GM21367 (cell line): ENCODE results near the gene OR52R1.
"Not testable (repeated sequence)": the region's sequence is repeated elsewhere in the genome, so short reads cannot be mapped to it uniquely, and the experiment has no call there.

Source experiments
- ATAC-seq: cut with Tn5 transposase; IDR thresholded peaks from one replicate; pipeline ENCODE4 v1.9.1; 2021; ENCODE audit not compliant: unreplicated experiment

Gene OR52R1

GRCh38 chr11:4804280-4804679, at the start of gene OR52R1:
OR52R1 (minus strand) TSS chr11:4804380; CDS start chr11:4804380, 0 bp downstream.
- no peak for ATAC-seq

- no peak for ATAC-seq
These were observed 46.9 kb upstream of the OR52R1 start for GRCh38 chr11:4851033-4851432.

- ATAC-seq = no peak
These were observed 44.8 kb upstream of the OR52R1 start, which contains the start of gene OR51S1 for GRCh38 chr11:4848908-4849532. OR51S1 (minus strand) TSS chr11:4849208; CDS start chr11:4849208, 0 bp downstream.

GRCh38 chr11:4839851-4840549, 35.8 kb upstream of the OR52R1 start:
- ATAC-seq = no peak

GRCh38 chr11:4830909-4831308, 26.7 kb upstream of the OR52R1 start:
- ATAC-seq = no peak

GRCh38 chr11:4830346-4830745, 26.2 kb upstream of the OR52R1 start:
- ATAC-seq = no peak

GRCh38 chr11:4826425-4826824, 22.2 kb upstream of the OR52R1 start:
- ATAC-seq = no peak

- ATAC-seq = no peak
These were observed 21.0 kb upstream of the OR52R1 start for GRCh38 chr11:4825132-4825531.

GRCh38 chr11:4821021-4821420, 16.8 kb upstream of the OR52R1 start, which contains the start of gene OR51F2:
OR51F2 (plus strand) TSS chr11:4821321; CDS start chr11:4821422, 101 bp downstream.
- ATAC-seq = no peak

GRCh38 chr11:4809246-4809645, 5.1 kb upstream of the OR52R1 start:
- ATAC-seq = no peak

GRCh38 chr11:4808476-4808875, 4.3 kb upstream of the OR52R1 start:
- no peak for ATAC-seq

GRCh38 chr11:4801316-4801715, 2.9 kb downstream of the OR52R1 start:
- not testable (repeated sequence) for ATAC-seq

GRCh38 chr11:4798427-4799183, 5.6 kb downstream of the OR52R1 start:
- no peak for ATAC-seq

GRCh38 chr11:4797206-4797605, 7.0 kb downstream of the OR52R1 start:
- ATAC-seq = no peak

- no peak for ATAC-seq
These were observed 21.7 kb downstream of the OR52R1 start for GRCh38 chr11:4782454-4782853.

GRCh38 chr11:4769838-4770237, 34.3 kb downstream of the OR52R1 start, which contains the start of gene OR51F1:
OR51F1 (minus strand) TSS chr11:4769938; CDS start chr11:4769938, 0 bp downstream.
- ATAC-seq = no peak

- no peak for ATAC-seq
These were observed 36.1 kb downstream of the OR52R1 start for GRCh38 chr11:4768094-4768493.

- no peak for ATAC-seq
These were observed 37.6 kb downstream of the OR52R1 start for GRCh38 chr11:4766420-4767043.

- ATAC-seq = peak; percentile 75
These were observed 41.1 kb downstream of the OR52R1 start for GRCh38 chr11:4763096-4763495.
